ENCODE data around the gene ATAD3B. TPM values are rescaled to one million over a fixed set of nuclear protein-coding genes. Genes with fewer than 3 reads are reported as not detected.

ATAD3B gene
- total and polyA plus RNA-seq, 2 donors (not counting 3 experiments of a cell fraction or from before 2014, with no cell fraction given), result 20.5 to 48.2 TPM

- DNase-seq (ENCODE audit: low read depth, low spot score) (peak; percentile 91), FAIRE-seq (peak; percentile 92)
- ChIA-PET CTCF (interaction anchor here (0.7 to 2.2 kb wide), 6 partner anchors 8 to 59 kb away, joined by 3 to 13 read pairs (median 4); partner anchors contain the start of gene CCNL2), POLR2A (interaction anchor here (0.5 to 1.0 kb wide), 2 partner anchors 23 to 398 kb away, joined by 3 to 6 read pairs; no protein-coding TSS in a partner anchor)
- no TSS peak for BruUV-seq (replicated peaks)
- Histone ChIP-seq H2AFZ (ENCODE audit: low read depth, low read length) (peak overlapping the region; percentile 76), H3K9me1 (replicated peaks; ENCODE audit: control insufficient read depth, extremely low read depth, insufficient read depth, low read length) (no peaks in the 10 kb centered on the region), H4K20me1 (replicated peaks; ENCODE audit: control insufficient read depth, extremely low read depth, insufficient read depth, low read length) (no peaks in the 10 kb centered on the region), H3K4me1 (ENCODE audit: control insufficient read depth, extremely low read depth, insufficient read depth, low read length) (peaks cover 17% of the 10 kb centered on the region), H3K27me3 (ENCODE audit: control insufficient read depth in 2 of 2, insufficient read depth in 2 of 2, low read length in 2 of 2) (no peaks in the 10 kb centered on the region), H3K4me3 (replicated peaks in 1 of 3; ENCODE audit: insufficient read depth in 1 of 3, low read depth in 1 of 3, low read length in 3 of 3) (no peak overlapping the region), H3K36me3 (ENCODE audit: control insufficient read depth in 2 of 2, extremely low read depth in 1 of 2, insufficient read depth in 2 of 2, low read length in 2 of 2) (no peaks in the 10 kb centered on the region), H3K27ac (ENCODE audit: insufficient read depth, low read depth, low read length) (peak overlapping the region; percentile 43), H3K4me2 (ENCODE audit: insufficient read depth, low read length) (no peak overlapping the region), H3K79me2 (ENCODE audit: control insufficient read depth, insufficient read depth, low read length) (no peaks in the 10 kb centered on the region), H3K9me3 (replicated peaks; ENCODE audit: control insufficient read depth, insufficient read depth, low read length) (no peaks in the 10 kb centered on the region), H3K9ac (replicated peaks; ENCODE audit: extremely low read depth, insufficient read depth, low read length) (peak overlapping the region; percentile 34)
- dilution Hi-C loops (cut with MboI; ENCODE audit: extremely low pct_ligation_motif_present, low sequenced_read_pairs) (no loop called here), intact Hi-C loops (cut with micrococcal nuclease) (loop anchor here (1.0 kb wide), 1 partner anchor 24 kb away; no protein-coding TSS in a partner anchor)
- TF ChIP-seq MAX (IDR thresholded peaks at IDR 0.05; ENCODE audit: insufficient read depth, insufficient read length) (no peak), EZH2 (IDR thresholded peaks at IDR 0.05; ENCODE audit: borderline replicate concordance, low read depth, low read length, severe bottlenecking) (no peak), MYC (IDR thresholded peaks at IDR 0.05; ENCODE audit: low read depth, low read length) (no peak), CTCF (IDR thresholded peaks at IDR 0.05; ENCODE audit: extremely low read depth in 1 of 2, insufficient read depth in 1 of 2, low read depth in 1 of 2, low read length in 2 of 2) (peak; percentile 29 to 51)
These were observed 41.2 kb upstream of the ATAD3B start for GRCh38 chr1:1430114-1430982.
